ENCODE measurements around the gene PDK4. TPM values are rescaled to one million over a fixed set of nuclear protein-coding genes. Genes with fewer than 3 reads are reported as not detected.
A peak's percentile ranks its signal among the peaks of the same experiment; 100 is the strongest.

PDK4 gene
- total and polyA plus RNA-seq, 2 of the 13 experiments (the other 11 are each of a cell fraction or from before 2014, with no cell fraction given), result 0.04 TPM; not detected in 1

DNA sequence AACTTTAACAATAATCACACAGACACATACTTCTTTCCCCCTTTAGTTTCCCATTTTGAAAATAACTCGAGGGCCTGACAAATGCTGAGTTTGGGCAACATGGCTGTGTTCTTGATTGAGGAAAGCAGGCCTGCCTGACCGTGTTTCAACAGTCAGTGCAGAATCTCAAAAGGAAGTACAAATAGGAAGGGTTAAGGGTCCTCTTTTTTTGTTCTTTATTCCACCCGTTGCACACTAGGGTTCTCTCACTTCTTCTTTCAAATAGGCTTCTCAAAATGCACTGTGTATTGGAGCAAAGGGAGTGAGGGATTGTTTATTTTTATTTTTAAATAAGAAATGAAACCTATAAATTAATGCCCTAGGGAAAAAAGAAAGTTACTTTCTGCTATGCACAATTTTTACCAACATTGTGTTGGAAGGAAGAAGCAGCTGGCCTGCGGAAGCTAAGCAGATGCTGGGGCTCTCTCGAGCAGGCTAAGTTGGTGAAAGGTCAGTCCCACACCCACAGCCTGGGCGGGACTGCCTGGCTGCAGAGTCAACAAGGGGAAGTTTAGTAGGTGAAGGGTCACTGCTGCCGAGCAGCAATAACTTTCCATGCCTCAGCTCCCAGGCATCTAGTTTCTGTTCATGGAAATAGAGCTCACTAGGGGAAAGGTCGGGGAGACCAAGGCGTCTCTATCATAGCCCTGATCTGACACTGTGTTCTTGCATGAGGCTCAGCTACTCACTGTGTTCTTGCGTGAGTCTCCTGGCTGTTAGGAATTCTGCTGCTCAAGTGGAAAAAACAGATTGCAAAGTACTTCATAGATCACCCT lies 12.2 kb upstream of the PDK4 start (continued):
- TF ChIP-seq ZNF292 (CRISPR knock-in tag; IDR thresholded peaks at IDR 0.05; ENCODE audit: borderline replicate concordance, low read depth), result peak; percentile 48; the same call in 1 of the 2 replicates
- TF ChIP-seq HMGXB4 (CRISPR knock-in tag; IDR thresholded peaks at IDR 0.05; ENCODE audit: borderline replicate concordance in 1 of 2, low read depth in 1 of 2), result 0 out of 4 replicates have a peak, but pooled peaks of 1 of the 2 experiments have one; percentile 45
- TF ChIP-seq PHF21A (CRISPR knock-in tag; IDR thresholded peaks at IDR 0.05), result peak; percentile 55; the same call in 1 of the 2 replicates
- TF ChIP-seq YEATS4 (CRISPR knock-in tag; IDR thresholded peaks at IDR 0.05; ENCODE audit: borderline replicate concordance), result 0 out of 2 replicates have a peak, but pooled peaks have one; percentile 38
- TF ChIP-seq ZNF282 (IDR thresholded peaks at IDR 0.05; ENCODE audit: partially characterized antibody), result no peak
- peak; percentile 52; the same call in 1 of the 2 replicates for TF ChIP-seq BRCA1 (CRISPR knock-in tag; IDR thresholded peaks at IDR 0.05)
- TF ChIP-seq HNRNPL (IDR thresholded peaks at IDR 0.05; ENCODE audit: low read depth, low read length), result no peak
- peak; percentile 87 for TF ChIP-seq ZNF772 (CRISPR knock-in tag; IDR thresholded peaks at IDR 0.05)
- TF ChIP-seq ZSCAN30 (CRISPR knock-in tag; IDR thresholded peaks at IDR 0.05), result 0 out of 2 replicates have a peak, but pooled peaks have one; percentile 11
- no peak for TF ChIP-seq ZMAT3 (CRISPR knock-in tag; conservative IDR thresholded peaks at IDR 0.05)
- TF ChIP-seq SKI (IDR thresholded peaks at IDR 0.05; ENCODE audit: partially characterized antibody), result peak; percentile 99
- TF ChIP-seq STAG1 (CRISPR knock-in tag; IDR thresholded peaks at IDR 0.05), result 0 out of 2 replicates have a peak, but pooled peaks have one; percentile 9
- TF ChIP-seq FOXK1 (CRISPR knock-in tag; IDR thresholded peaks at IDR 0.05; ENCODE audit: borderline replicate concordance, low read depth), result peak; percentile 96
- TF ChIP-seq MAX (IDR thresholded peaks at IDR 0.05), result 0 out of 2 replicates have a peak, but pooled peaks have one; percentile 40
- TF ChIP-seq KDM3A (CRISPR knock-in tag; IDR thresholded peaks at IDR 0.05; ENCODE audit: low read depth), result peak; percentile 67; the same call in 1 of the 2 replicates
- peak; percentile 37; the same call in 1 of the 2 replicates for TF ChIP-seq ZNF652 (CRISPR knock-in tag; IDR thresholded peaks at IDR 0.05; ENCODE audit: borderline replicate concordance, low read depth)
- TF ChIP-seq CCDC6 (CRISPR knock-in tag; IDR thresholded peaks at IDR 0.05), result 0 out of 2 replicates have a peak, but pooled peaks have one; percentile 19
- TF ChIP-seq, protein P1, sequence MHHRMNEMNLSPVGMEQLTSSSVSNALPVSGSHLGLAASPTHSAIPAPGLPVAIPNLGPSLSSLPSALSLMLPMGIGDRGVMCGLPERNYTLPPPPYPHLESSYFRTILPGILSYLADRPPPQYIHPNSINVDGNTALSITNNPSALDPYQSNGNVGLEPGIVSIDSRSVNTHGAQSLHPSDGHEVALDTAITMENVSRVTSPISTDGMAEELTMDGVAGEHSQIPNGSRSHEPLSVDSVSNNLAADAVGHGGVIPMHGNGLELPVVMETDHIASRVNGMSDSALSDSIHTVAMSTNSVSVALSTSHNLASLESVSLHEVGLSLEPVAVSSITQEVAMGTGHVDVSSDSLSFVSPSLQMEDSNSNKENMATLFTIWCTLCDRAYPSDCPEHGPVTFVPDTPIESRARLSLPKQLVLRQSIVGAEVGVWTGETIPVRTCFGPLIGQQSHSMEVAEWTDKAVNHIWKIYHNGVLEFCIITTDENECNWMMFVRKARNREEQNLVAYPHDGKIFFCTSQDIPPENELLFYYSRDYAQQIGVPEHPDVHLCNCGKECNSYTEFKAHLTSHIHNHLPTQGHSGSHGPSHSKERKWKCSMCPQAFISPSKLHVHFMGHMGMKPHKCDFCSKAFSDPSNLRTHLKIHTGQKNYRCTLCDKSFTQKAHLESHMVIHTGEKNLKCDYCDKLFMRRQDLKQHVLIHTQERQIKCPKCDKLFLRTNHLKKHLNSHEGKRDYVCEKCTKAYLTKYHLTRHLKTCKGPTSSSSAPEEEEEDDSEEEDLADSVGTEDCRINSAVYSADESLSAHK (CRISPR knock-in tag; IDR thresholded peaks at IDR 0.05; ENCODE audit: borderline replicate concordance), result no peak
- peak; percentile 91 for TF ChIP-seq IRF2 (CRISPR knock-in tag; IDR thresholded peaks at IDR 0.05)
- TF ChIP-seq ARNT2 (CRISPR knock-in tag; IDR thresholded peaks at IDR 0.05; ENCODE audit: low read depth), result peak; percentile 70; the same call in 1 of the 2 replicates
- TF ChIP-seq SPEN (CRISPR knock-in tag; IDR thresholded peaks at IDR 0.05; ENCODE audit: low read depth), result peak; percentile 68; the same call in 1 of the 2 replicates
- TF ChIP-seq ZNF746 (CRISPR knock-in tag; IDR thresholded peaks at IDR 0.05), result 0 out of 2 replicates have a peak, but pooled peaks have one; percentile 35
- no peak for TF ChIP-seq CREB1 (IDR thresholded peaks at IDR 0.05)
- peak; percentile 60 for TF ChIP-seq CREB1 (CRISPR knock-in tag; IDR thresholded peaks at IDR 0.05)
- TF ChIP-seq RARG (CRISPR knock-in tag; IDR thresholded peaks at IDR 0.05; ENCODE audit: low read depth), result no peak
- TF ChIP-seq NFKB2 (CRISPR knock-in tag; IDR thresholded peaks at IDR 0.05; ENCODE audit: borderline replicate concordance), result no peak
